ACC112 (cell line): Measurements from ENCODE around the gene C12orf42.

Experiments
- H2AFZ ChIP-seq: fragments of 200-600 bp; sonication (generic); one replicate; pipeline ENCODE4 v1.6.0; 2017; ENCODE audit warnings: antibody characterized with exemption, low read length; ENCODE audit not compliant: unreplicated experiment
- H3K27ac ChIP-seq: fragments of 200-600 bp; sonication (generic); 2 replicates; pipeline ENCODE4 v1.5.1; 2014; ENCODE audit warnings: low read depth, mild to moderate bottlenecking, antibody characterized with exemption, low read length, moderate library complexity
- H3K27me3 ChIP-seq: fragments of 200-600 bp; sonication (generic); 2 replicates; pipeline ENCODE4 v1.6.1; 2014; ENCODE audit warnings: mild to moderate bottlenecking, antibody characterized with exemption, low read length, moderate library complexity, mixed read lengths; ENCODE audit not compliant: insufficient read depth
- H3K36me3 ChIP-seq: fragments of 200-600 bp; sonication (generic); 2 replicates; pipeline ENCODE4 v1.6.1; 2016; ENCODE audit warnings: mild to moderate bottlenecking, antibody characterized with exemption, low read length, moderate library complexity, mixed read lengths; ENCODE audit not compliant: insufficient read depth
- H3K4me1 ChIP-seq: fragments of 200-600 bp; sonication (generic); one replicate; pipeline ENCODE4 v1.6.1; 2016; ENCODE audit warnings: low read length, mixed read lengths; ENCODE audit not compliant: insufficient read depth, unreplicated experiment, control insufficient read depth
- H3K4me3 ChIP-seq: fragments of 200-600 bp; sonication (generic); 2 replicates; pipeline ENCODE4 v1.5.1; 2014; ENCODE audit warnings: mild to moderate bottlenecking, low read depth, low read length
- H3K79me2 ChIP-seq: fragments of 200-600 bp; sonication (generic); one replicate; pipeline ENCODE4 v1.6.0; 2016; ENCODE audit warnings: low read length; ENCODE audit not compliant: control insufficient read depth, unreplicated experiment, insufficient read depth

C12orf42 gene

GRCh38 chr12:103423516-103423910 is 72.3 kb downstream of the C12orf42 start:
- Histone ChIP-seq H3K79me2 (no peaks in the 10 kb centered on the region), H3K27ac (no peak overlapping the region), H3K36me3 (no peaks in the 10 kb centered on the region), H2AFZ (no peak overlapping the region), H3K4me1 (no peaks in the 10 kb centered on the region), H3K27me3 (no peaks in the 10 kb centered on the region), H3K4me3 (no peak overlapping the region)

- H3K4me3 ChIP-seq, result no peak overlapping the region
- no peaks in the 10 kb centered on the region for H3K79me2 ChIP-seq
- no peak overlapping the region for H2AFZ ChIP-seq
- H3K4me1 ChIP-seq, result no peaks in the 10 kb centered on the region
- no peaks in the 10 kb centered on the region for H3K27me3 ChIP-seq
- no peak overlapping the region for H3K27ac ChIP-seq
- H3K36me3 ChIP-seq, result no peaks in the 10 kb centered on the region
Measured at GRCh38 chr12:103422746-103423515, 72.8 kb downstream of the C12orf42 start.

GRCh38 chr12:103422328-103422727 is 73.4 kb downstream of the C12orf42 start:
- H3K27ac ChIP-seq, result no peak overlapping the region
- no peaks in the 10 kb centered on the region for H3K36me3 ChIP-seq
- H2AFZ ChIP-seq, result no peak overlapping the region
- H3K79me2 ChIP-seq, result no peaks in the 10 kb centered on the region
- H3K27me3 ChIP-seq, result no peaks in the 10 kb centered on the region
- no peak overlapping the region for H3K4me3 ChIP-seq
- no peaks in the 10 kb centered on the region for H3K4me1 ChIP-seq

GRCh38 chr12:103421402-103421801 is 74.4 kb downstream of the C12orf42 start:
- no peaks in the 10 kb centered on the region for H3K4me1 ChIP-seq
- no peak overlapping the region for H2AFZ ChIP-seq
- H3K27me3 ChIP-seq, result no peaks in the 10 kb centered on the region
- no peaks in the 10 kb centered on the region for H3K79me2 ChIP-seq
- no peak overlapping the region for H3K4me3 ChIP-seq
- no peak overlapping the region for H3K27ac ChIP-seq
- no peaks in the 10 kb centered on the region for H3K36me3 ChIP-seq

- Histone ChIP-seq H3K79me2 (no peaks in the 10 kb centered on the region), H3K36me3 (no peaks in the 10 kb centered on the region), H3K27ac (no peak overlapping the region), H3K27me3 (no peaks in the 10 kb centered on the region), H2AFZ (no peak overlapping the region), H3K4me3 (no peak overlapping the region), H3K4me1 (no peaks in the 10 kb centered on the region)
Measured at GRCh38 chr12:103415681-103416080, 80.1 kb downstream of the C12orf42 start.

GRCh38 chr12:103401421-103401820 is 94.3 kb downstream of the C12orf42 start:
- Histone ChIP-seq H3K4me3 (no peak overlapping the region), H3K36me3 (no peaks in the 10 kb centered on the region), H3K27ac (no peak overlapping the region), H3K27me3 (no peaks in the 10 kb centered on the region), H3K79me2 (no peaks in the 10 kb centered on the region), H3K4me1 (no peaks in the 10 kb centered on the region), H2AFZ (no peak overlapping the region)

GRCh38 chr12:103399986-103400385 is 95.8 kb downstream of the C12orf42 start:
- Histone ChIP-seq H3K27ac (no peak overlapping the region), H2AFZ (no peak overlapping the region), H3K27me3 (no peaks in the 10 kb centered on the region), H3K79me2 (no peaks in the 10 kb centered on the region), H3K4me3 (no peak overlapping the region), H3K36me3 (no peaks in the 10 kb centered on the region), H3K4me1 (no peaks in the 10 kb centered on the region)

GRCh38 chr12:103397536-103397935 is 98.2 kb downstream of the C12orf42 start:
- Histone ChIP-seq H3K27ac (no peak overlapping the region), H3K79me2 (no peaks in the 10 kb centered on the region), H3K4me1 (no peaks in the 10 kb centered on the region), H3K4me3 (no peak overlapping the region), H3K27me3 (no peaks in the 10 kb centered on the region), H3K36me3 (no peaks in the 10 kb centered on the region), H2AFZ (no peak overlapping the region)

GRCh38 chr12:103392722-103393121 is 103.0 kb downstream of the C12orf42 start:
- no peak overlapping the region for H3K4me3 ChIP-seq
- no peak overlapping the region for H2AFZ ChIP-seq
- no peaks in the 10 kb centered on the region for H3K4me1 ChIP-seq
- H3K79me2 ChIP-seq, result no peaks in the 10 kb centered on the region
- H3K27me3 ChIP-seq, result no peaks in the 10 kb centered on the region
- no peak overlapping the region for H3K27ac ChIP-seq
- no peaks in the 10 kb centered on the region for H3K36me3 ChIP-seq

- Histone ChIP-seq H3K36me3 (no peaks in the 10 kb centered on the region), H3K4me3 (no peak overlapping the region), H3K27me3 (no peaks in the 10 kb centered on the region), H3K79me2 (no peaks in the 10 kb centered on the region), H3K27ac (no peak overlapping the region), H3K4me1 (no peaks in the 10 kb centered on the region), H2AFZ (no peak overlapping the region)
Measured at GRCh38 chr12:103391103-103391502, 104.7 kb downstream of the C12orf42 start.

GRCh38 chr12:103387385-103387784 is 108.4 kb downstream of the C12orf42 start:
- no peak overlapping the region for H3K4me3 ChIP-seq
- no peak overlapping the region for H2AFZ ChIP-seq
- no peaks in the 10 kb centered on the region for H3K4me1 ChIP-seq
- H3K27me3 ChIP-seq, result no peaks in the 10 kb centered on the region
- no peak overlapping the region for H3K27ac ChIP-seq
- no peaks in the 10 kb centered on the region for H3K79me2 ChIP-seq
- H3K36me3 ChIP-seq, result no peaks in the 10 kb centered on the region
